Vagina (tissue), 2 donors: ENCODE results near the gene ASPHD1. TPM values are rescaled to one million over a fixed set of nuclear protein-coding genes. Genes with fewer than 3 reads are reported as not detected.
"Not testable (repeated sequence)": the region's sequence is repeated elsewhere in the genome, so short reads cannot be mapped to it uniquely, and the experiment has no call there.

Experiments used
- DNase-seq, 2 donors: peaks; one replicate each; pipeline ENCODE4 v3.0.0-alpha.2; 2017; ENCODE audit errors: extremely low spot score in 2 of 2
- H3K27ac ChIP-seq: fragments of 200-600 bp; sonication (generic); one replicate; pipeline ENCODE4 v1.5.1; 2019
- H3K27me3 ChIP-seq: fragments of 200-600 bp; sonication (generic); one replicate; pipeline ENCODE4 v1.5.1; 2019
- H3K36me3 ChIP-seq, 2 donors: fragments of 200-600 bp; sonication (generic); one replicate each; pipeline ENCODE4 v1.5.1; 2017 to 2019
- H3K4me1 ChIP-seq: fragments of 200-600 bp; sonication (generic); one replicate; pipeline ENCODE4 v1.5.1; 2019
- H3K4me3 ChIP-seq, 2 donors: fragments of 200-600 bp; sonication (generic); 1 replicate in 1 of 2; 2 replicates in 1 of 2; pipeline ENCODE4 v1.5.1; 2016 to 2019
- H3K9me3 ChIP-seq: fragments of 200-600 bp; sonication (generic); one replicate; pipeline ENCODE4 v1.5.1; 2019
- POLR2A ChIP-seq, 2 donors: fragments of 450-650 bp; IDR thresholded peaks; one replicate each; pipeline ENCODE4 v1.6.1; 2017; ENCODE audit warnings: antibody characterized with exemption in 2 of 2, mild to moderate bottlenecking in 2 of 2, moderate library complexity in 2 of 2
- POLR2AphosphoS5 ChIP-seq, 2 donors: sonication (generic); formaldehyde crosslinking; IDR thresholded peaks; one replicate each; pipeline ENCODE4 v1.9.0; 2017; ENCODE audit warnings: antibody characterized with exemption in 2 of 2, mild to moderate bottlenecking in 2 of 2, low read depth in 1 of 2; ENCODE audit not compliant: insufficient read depth in 1 of 2
- intact Hi-C: fragments of 100-400 bp; cut with DNase I; formaldehyde crosslinking; loops from one replicate; pipeline ENCODE4 v1.15.1; 2023
- total RNA-seq: library from RNA; depleted of rRNA; stranded (reverse); fragments of >200 nt; gene quantifications from one replicate; pipeline ENCODE4 v1.2.3, GENCODE V29; 2016
- TF ChIP-seq, protein P1 (sequence below), 3 experiments: fragments of 450-650 bp in 2 of 3; fragments of 200-600 bp in 1 of 3; sonication (generic) in 1 of 3; IDR thresholded peaks; one replicate each; pipeline ENCODE4 v1.5.1; 2017 to 2019; ENCODE audit warnings: antibody characterized with exemption in 3 of 3, mild to moderate bottlenecking in 2 of 3, moderate library complexity in 2 of 3

Gene ASPHD1
- total RNA-seq, 1 donor from 2014 or later: not detected

DNA sequence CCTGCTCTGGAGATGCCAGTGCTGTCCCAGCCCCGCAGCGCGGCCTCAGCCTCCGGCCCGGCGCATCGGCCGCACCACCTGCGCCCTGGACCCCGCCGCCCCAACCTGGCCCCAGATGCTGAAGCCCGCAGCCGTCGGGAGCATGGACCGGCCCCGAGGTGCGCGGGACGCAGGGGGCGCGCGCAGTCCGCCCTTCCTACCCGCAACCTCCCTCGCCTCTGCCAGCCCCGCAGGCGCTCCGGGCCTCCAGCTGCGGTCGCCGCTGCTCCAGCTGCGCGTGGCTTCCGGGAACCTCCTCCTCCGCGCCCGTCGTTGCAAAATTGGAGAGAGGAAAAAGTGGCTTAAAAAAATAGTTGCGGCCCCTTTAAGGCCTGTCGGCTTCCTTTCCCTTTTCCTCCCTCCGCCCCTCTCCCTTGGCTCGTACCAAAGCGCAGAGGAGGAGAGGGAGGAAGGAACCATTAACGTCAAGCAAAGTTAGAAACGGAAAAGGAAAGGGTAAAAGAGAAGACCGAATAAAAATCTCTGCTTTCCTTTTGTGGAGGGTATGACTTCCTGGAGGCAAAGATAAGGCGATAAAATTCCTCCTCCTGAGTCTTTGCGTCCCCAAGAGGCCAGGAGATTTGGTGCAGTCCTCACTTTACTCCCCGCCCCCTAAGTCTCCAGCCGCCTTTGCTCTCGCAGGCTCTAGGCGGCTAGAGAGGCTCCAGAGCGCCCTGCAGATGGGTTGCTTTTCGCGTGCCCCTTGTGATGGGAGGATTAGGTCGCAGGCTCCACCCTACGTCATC is 37.2 kb upstream of the ASPHD1 start, which contains the start of gene CDIPT:
TSS of gene CDIPT (minus strand) at position 343 of the 785 bp plus-strand sequence. CDS start 369 bp downstream, outside the sequence.
- H3K4me1 ChIP-seq: peaks cover 25% of the 10 kb centered on the region
- peak within 1 kb of the TSS; percentile 91 for H3K27ac ChIP-seq
- H3K27me3 ChIP-seq: no peaks in the 10 kb centered on the region
- H3K36me3 ChIP-seq: peaks cover 0 to 28% of the 10 kb centered on the region in 2 donors
- peak within 1 kb of the TSS; percentile 84 to 100 for H3K4me3 ChIP-seq
- DNase-seq: peak in 1 of 2 donors; percentile 95
- TF ChIP-seq POLR2A (IDR thresholded peaks at IDR 0.05) (peak in 1 of 2 donors; percentile 11), POLR2AphosphoS5 (IDR thresholded peaks at IDR 0.05; ENCODE audit: insufficient read depth in 1 of 2, low read depth in 1 of 2) (peak; percentile 81 to 99)
- TF ChIP-seq, protein P1, sequence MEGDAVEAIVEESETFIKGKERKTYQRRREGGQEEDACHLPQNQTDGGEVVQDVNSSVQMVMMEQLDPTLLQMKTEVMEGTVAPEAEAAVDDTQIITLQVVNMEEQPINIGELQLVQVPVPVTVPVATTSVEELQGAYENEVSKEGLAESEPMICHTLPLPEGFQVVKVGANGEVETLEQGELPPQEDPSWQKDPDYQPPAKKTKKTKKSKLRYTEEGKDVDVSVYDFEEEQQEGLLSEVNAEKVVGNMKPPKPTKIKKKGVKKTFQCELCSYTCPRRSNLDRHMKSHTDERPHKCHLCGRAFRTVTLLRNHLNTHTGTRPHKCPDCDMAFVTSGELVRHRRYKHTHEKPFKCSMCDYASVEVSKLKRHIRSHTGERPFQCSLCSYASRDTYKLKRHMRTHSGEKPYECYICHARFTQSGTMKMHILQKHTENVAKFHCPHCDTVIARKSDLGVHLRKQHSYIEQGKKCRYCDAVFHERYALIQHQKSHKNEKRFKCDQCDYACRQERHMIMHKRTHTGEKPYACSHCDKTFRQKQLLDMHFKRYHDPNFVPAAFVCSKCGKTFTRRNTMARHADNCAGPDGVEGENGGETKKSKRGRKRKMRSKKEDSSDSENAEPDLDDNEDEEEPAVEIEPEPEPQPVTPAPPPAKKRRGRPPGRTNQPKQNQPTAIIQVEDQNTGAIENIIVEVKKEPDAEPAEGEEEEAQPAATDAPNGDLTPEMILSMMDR (IDR thresholded peaks at IDR 0.05): peak; percentile 3 to 87 (median 59)
- intact Hi-C loops: no loop called here
- H3K9me3 ChIP-seq: no peaks in the 10 kb centered on the region

DNA sequence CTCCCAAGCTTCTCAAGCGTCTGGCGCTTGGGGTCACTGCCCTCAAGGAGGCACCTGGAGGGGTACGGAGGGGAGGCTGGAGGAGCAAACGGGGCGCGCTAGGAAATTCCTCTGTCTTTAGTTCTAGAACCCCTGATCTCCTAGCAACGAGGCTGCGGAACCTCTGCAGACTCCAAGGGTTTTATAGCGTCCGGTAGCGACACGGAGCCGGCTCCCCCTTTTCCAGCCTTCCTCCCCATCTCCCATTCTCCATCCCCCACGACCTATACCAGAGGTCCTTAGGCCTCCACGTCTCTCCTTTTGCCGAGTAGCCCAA is 36.7 kb upstream of the ASPHD1 start:
- intact Hi-C loops: no loop called here
- peak overlapping the region; percentile 91 for H3K27ac ChIP-seq
- peak overlapping the region; percentile 84 to 100 for H3K4me3 ChIP-seq

DNA sequence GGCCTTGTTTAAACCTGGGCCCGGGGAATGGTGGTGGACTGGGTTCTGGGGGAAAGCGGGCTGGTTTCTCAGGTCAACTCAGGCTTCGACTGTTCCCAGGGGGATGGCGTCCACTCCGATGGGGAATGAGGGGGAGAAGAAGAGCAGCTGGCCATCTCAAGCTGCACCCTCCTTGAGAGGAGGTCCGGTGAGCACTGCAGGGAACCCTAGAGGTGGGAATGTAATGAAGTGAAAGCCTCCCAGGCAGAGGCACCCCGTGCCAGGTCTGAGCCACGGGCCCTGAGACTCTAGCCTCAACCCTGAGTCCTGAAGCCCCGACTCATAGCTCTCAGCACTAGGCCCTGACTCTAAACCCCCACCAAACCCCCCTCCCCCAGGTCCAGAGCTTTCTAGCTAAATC is 36.1 kb upstream of the ASPHD1 start:
- intact Hi-C loops: no loop called here
- no peaks in the 10 kb centered on the region for H3K9me3 ChIP-seq
- DNase-seq: no peak
- peaks cover 0 to 19% of the 10 kb centered on the region in 2 donors for H3K36me3 ChIP-seq
- TF ChIP-seq, protein P1 (IDR thresholded peaks at IDR 0.05): no peak
- no peak for TF ChIP-seq POLR2A (IDR thresholded peaks at IDR 0.05)
- no peak for TF ChIP-seq POLR2AphosphoS5 (IDR thresholded peaks at IDR 0.05; ENCODE audit: insufficient read depth in 1 of 2, low read depth in 1 of 2)
- H3K4me3 ChIP-seq: no peak overlapping the region
- no peak overlapping the region for H3K27ac ChIP-seq
- H3K4me1 ChIP-seq: peaks cover 25% of the 10 kb centered on the region
- no peaks in the 10 kb centered on the region for H3K27me3 ChIP-seq

More for the DNA sequence above, 36.7 kb upstream of the ASPHD1 start:
- no peaks in the 10 kb centered on the region for H3K9me3 ChIP-seq
- DNase-seq: no peak
- peaks cover 0 to 25% of the 10 kb centered on the region in 2 donors for H3K36me3 ChIP-seq
- H3K4me1 ChIP-seq: peaks cover 25% of the 10 kb centered on the region
- no peaks in the 10 kb centered on the region for H3K27me3 ChIP-seq
- TF ChIP-seq, protein P1 (IDR thresholded peaks at IDR 0.05): peak in 1 of 3 experiments; percentile 11
- no peak for TF ChIP-seq POLR2AphosphoS5 (IDR thresholded peaks at IDR 0.05; ENCODE audit: insufficient read depth in 1 of 2, low read depth in 1 of 2)

DNA sequence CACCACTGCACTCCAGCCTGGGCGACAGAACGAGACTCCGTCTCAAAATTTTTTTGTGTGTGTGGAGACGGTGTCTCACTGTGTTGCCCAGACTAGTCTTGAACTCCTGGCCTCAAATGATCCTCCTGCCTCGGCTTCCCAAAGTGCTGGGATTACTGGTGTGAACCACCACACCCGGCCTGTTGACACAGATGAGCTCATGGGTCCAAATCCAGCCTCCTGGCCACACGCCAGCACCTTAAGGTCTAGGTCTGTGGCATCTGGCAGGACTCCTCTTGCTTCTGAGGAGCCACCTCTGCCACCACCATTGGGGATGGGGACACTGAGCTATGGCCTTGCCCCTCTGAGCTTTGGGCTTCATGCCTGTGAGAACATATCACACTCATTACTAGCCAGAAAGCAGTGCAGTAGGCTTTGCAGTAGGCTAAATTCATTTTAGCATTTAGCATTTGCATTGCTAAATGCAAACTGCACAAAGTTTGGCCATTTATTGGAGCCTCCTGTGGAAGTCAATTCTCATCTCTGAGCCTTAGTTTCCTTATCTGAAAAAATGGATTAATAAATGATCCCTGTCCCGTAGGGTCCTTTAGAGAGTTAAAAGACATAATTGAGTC is 31.8 kb upstream of the ASPHD1 start:
- intact Hi-C loops: no loop called here
- peaks cover 6% of the 10 kb centered on the region for H3K4me1 ChIP-seq
- no peaks in the 10 kb centered on the region for H3K36me3 ChIP-seq
- TF ChIP-seq POLR2AphosphoS5 (IDR thresholded peaks at IDR 0.05; ENCODE audit: insufficient read depth in 1 of 2, low read depth in 1 of 2) (no peak), POLR2A (IDR thresholded peaks at IDR 0.05) (no peak)
- TF ChIP-seq, protein P1 (IDR thresholded peaks at IDR 0.05): no peak
- H3K4me3 ChIP-seq: no peak overlapping the region
- no peak for DNase-seq
- H3K27ac ChIP-seq: no peak overlapping the region
- H3K27me3 ChIP-seq: no peaks in the 10 kb centered on the region
- no peaks in the 10 kb centered on the region for H3K9me3 ChIP-seq

DNA sequence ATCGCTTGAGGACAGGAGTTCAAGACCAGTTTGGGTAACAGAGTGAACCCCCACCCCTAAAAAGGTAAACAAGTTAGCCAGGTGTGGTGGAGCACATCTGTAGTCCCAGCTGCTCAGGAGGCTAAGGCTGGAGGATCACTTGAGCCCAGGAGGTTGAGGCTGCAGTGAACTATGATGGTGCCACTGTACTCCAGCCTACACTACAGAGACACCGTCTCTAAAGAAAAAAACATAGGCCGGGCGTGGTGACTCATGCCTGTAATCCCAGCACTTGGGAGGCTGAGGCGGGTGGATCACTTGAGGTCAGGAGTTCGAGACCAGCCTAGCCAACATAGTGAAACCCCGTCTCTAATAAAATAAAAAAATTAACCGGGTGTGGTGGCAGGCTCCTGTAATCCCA is 31.2 kb upstream of the ASPHD1 start:
- intact Hi-C loops, H3K36me3 ChIP-seq, H3K4me3 ChIP-seq, H3K27ac ChIP-seq, H3K9me3 ChIP-seq, H3K4me1 ChIP-seq, H3K27me3 ChIP-seq, DNase-seq: not testable (repeated sequence)
